ENCODE data around the gene CCL18. TPM values are rescaled to one million over a fixed set of nuclear protein-coding genes. Genes with fewer than 3 reads are reported as not detected.
"Not testable (repeated sequence)": the region's sequence is repeated elsewhere in the genome, so short reads cannot be mapped to it uniquely, and the experiment has no call there.

The CCL18 gene
- total RNA-seq, 1 donor from 2014 or later: not detected

GRCh38 chr17:36092715-36093114 is 28.6 kb downstream of the CCL18 start:
- not testable (repeated sequence) for H3K27ac Mint-ChIP-seq; H3K4me3 Mint-ChIP-seq; H3K27me3 Mint-ChIP-seq (ENCODE audit: insufficient read depth); DNase-seq (ENCODE audit: low spot score); H3K36me3 Mint-ChIP-seq (ENCODE audit: low read depth); H3K9me3 Mint-ChIP-seq
- H3K4me1 Mint-ChIP-seq (ENCODE audit: low read depth): peaks cover 52% of the 10 kb centered on the region
- intact Hi-C loops (cut with micrococcal nuclease): loop anchor here (5.0 kb wide), 2 partner anchors 195 to 210 kb away; partner anchors contain the start of gene CCL5

- Mint-ChIP-seq H3K9me3 (no peaks in the 10 kb centered on the region), H3K27me3 (ENCODE audit: insufficient read depth) (peaks cover 13% of the 10 kb centered on the region), H3K27ac (peak overlapping the region; percentile 31), H3K4me1 (ENCODE audit: low read depth) (peaks cover 41% of the 10 kb centered on the region), H3K4me3 (no peak overlapping the region), H3K36me3 (ENCODE audit: low read depth) (no peaks in the 10 kb centered on the region)
- intact Hi-C loops (cut with micrococcal nuclease): loop anchor here (5.0 kb wide), 2 partner anchors 197 to 212 kb away; partner anchors contain the start of gene CCL5
- no peak for DNase-seq (ENCODE audit: low spot score)
Observed at GRCh38 chr17:36094232-36094631, 30.2 kb downstream of the CCL18 start.

GRCh38 chr17:36094746-36095145 is 30.7 kb downstream of the CCL18 start:
- H3K27ac Mint-ChIP-seq: no peak overlapping the region
- H3K4me1 Mint-ChIP-seq (ENCODE audit: low read depth): peaks cover 43% of the 10 kb centered on the region
- H3K36me3 Mint-ChIP-seq (ENCODE audit: low read depth): no peaks in the 10 kb centered on the region
- intact Hi-C loops (cut with micrococcal nuclease): loop anchor here (5.0 kb wide), 2 partner anchors 197 to 212 kb away; partner anchors contain the start of gene CCL5
- H3K4me3 Mint-ChIP-seq: no peak overlapping the region
- H3K27me3 Mint-ChIP-seq (ENCODE audit: insufficient read depth): peaks cover 18% of the 10 kb centered on the region
- H3K9me3 Mint-ChIP-seq: no peaks in the 10 kb centered on the region
- DNase-seq (ENCODE audit: low spot score): no peak

- Mint-ChIP-seq H3K27me3 (ENCODE audit: insufficient read depth) (peaks cover 19% of the 10 kb centered on the region), H3K9me3 (no peaks in the 10 kb centered on the region), H3K27ac (peak overlapping the region; percentile 6), H3K36me3 (ENCODE audit: low read depth) (no peaks in the 10 kb centered on the region), H3K4me3 (no peak overlapping the region), H3K4me1 (ENCODE audit: low read depth) (peaks cover 37% of the 10 kb centered on the region)
- DNase-seq (ENCODE audit: low spot score): no peak
- intact Hi-C loops (cut with micrococcal nuclease): no loop called here
Observed at GRCh38 chr17:36095992-36096391, 31.9 kb downstream of the CCL18 start.

- H3K27ac Mint-ChIP-seq; H3K36me3 Mint-ChIP-seq (ENCODE audit: low read depth); H3K9me3 Mint-ChIP-seq; intact Hi-C loops (cut with micrococcal nuclease); H3K4me3 Mint-ChIP-seq; DNase-seq (ENCODE audit: low spot score): not testable (repeated sequence)
- peaks cover 19% of the 10 kb centered on the region for H3K27me3 Mint-ChIP-seq (ENCODE audit: insufficient read depth)
- H3K4me1 Mint-ChIP-seq (ENCODE audit: low read depth): peaks cover 32% of the 10 kb centered on the region
Observed at GRCh38 chr17:36099004-36099403, 34.9 kb downstream of the CCL18 start.

- H3K4me1 Mint-ChIP-seq (ENCODE audit: low read depth): peaks cover 39% of the 10 kb centered on the region
- peaks cover 16% of the 10 kb centered on the region for H3K27me3 Mint-ChIP-seq (ENCODE audit: insufficient read depth)
- intact Hi-C loops (cut with micrococcal nuclease): loop anchor here (1.0 kb wide), 2 partner anchors 13 to 31 kb away; partner anchors contain the start of gene CCL3
- not testable (repeated sequence) for H3K36me3 Mint-ChIP-seq (ENCODE audit: low read depth); DNase-seq (ENCODE audit: low spot score); H3K9me3 Mint-ChIP-seq
- H3K27ac Mint-ChIP-seq: peak within 1 kb of the TSS; percentile 89
- H3K4me3 Mint-ChIP-seq: peak within 1 kb of the TSS; percentile 88
Observed at GRCh38 chr17:36103401-36103975, 39.4 kb downstream of the CCL18 start, which contains the start of gene CCL4. Gene CCL4, plus strand, starts transcription at chr17:36103827. Its CDS starts 79 bp downstream, at chr17:36103906.

- DNase-seq (ENCODE audit: low spot score); H3K36me3 Mint-ChIP-seq (ENCODE audit: low read depth); H3K9me3 Mint-ChIP-seq; intact Hi-C loops (cut with micrococcal nuclease): not testable (repeated sequence)
- Mint-ChIP-seq H3K27me3 (ENCODE audit: insufficient read depth) (peaks cover 15% of the 10 kb centered on the region), H3K4me1 (ENCODE audit: low read depth) (peaks cover 38% of the 10 kb centered on the region), H3K4me3 (peak overlapping the region; percentile 88), H3K27ac (peak overlapping the region; percentile 89)
Observed at GRCh38 chr17:36104246-36104645, 40.2 kb downstream of the CCL18 start.

GRCh38 chr17:36104701-36105181 is 40.7 kb downstream of the CCL18 start:
- peaks cover 33% of the 10 kb centered on the region for H3K4me1 Mint-ChIP-seq (ENCODE audit: low read depth)
- H3K36me3 Mint-ChIP-seq (ENCODE audit: low read depth): peaks cover 8% of the 10 kb centered on the region
- H3K27ac Mint-ChIP-seq: peak overlapping the region; percentile 89
- intact Hi-C loops (cut with micrococcal nuclease): no loop called here
- no peaks in the 10 kb centered on the region for H3K9me3 Mint-ChIP-seq
- H3K4me3 Mint-ChIP-seq: peak overlapping the region; percentile 88
- peaks cover 10% of the 10 kb centered on the region for H3K27me3 Mint-ChIP-seq (ENCODE audit: insufficient read depth)
- DNase-seq (ENCODE audit: low spot score): no peak

- Mint-ChIP-seq H3K36me3 (ENCODE audit: low read depth) (peaks cover 8% of the 10 kb centered on the region), H3K4me1 (ENCODE audit: low read depth) (peaks cover 28% of the 10 kb centered on the region), H3K27me3 (ENCODE audit: insufficient read depth) (peaks cover 6% of the 10 kb centered on the region), H3K4me3 (peak overlapping the region; percentile 88), H3K27ac (peak overlapping the region; percentile 45), H3K9me3 (no peaks in the 10 kb centered on the region)
- no peak for DNase-seq (ENCODE audit: low spot score)
- intact Hi-C loops (cut with micrococcal nuclease): no loop called here
Observed at GRCh38 chr17:36105781-36106492, 41.9 kb downstream of the CCL18 start.

- peaks cover 8% of the 10 kb centered on the region for H3K36me3 Mint-ChIP-seq (ENCODE audit: low read depth)
- peaks cover 10% of the 10 kb centered on the region for H3K27me3 Mint-ChIP-seq (ENCODE audit: insufficient read depth)
- intact Hi-C loops (cut with micrococcal nuclease): no loop called here
- H3K4me3 Mint-ChIP-seq: no peak overlapping the region
- no peak overlapping the region for H3K27ac Mint-ChIP-seq
- no peak for DNase-seq (ENCODE audit: low spot score)
- peaks cover 5% of the 10 kb centered on the region for H3K9me3 Mint-ChIP-seq
- peaks cover 28% of the 10 kb centered on the region for H3K4me1 Mint-ChIP-seq (ENCODE audit: low read depth)
Observed at GRCh38 chr17:36106493-36106835, 42.4 kb downstream of the CCL18 start.

- H3K36me3 Mint-ChIP-seq (ENCODE audit: low read depth): peaks cover 10% of the 10 kb centered on the region
- H3K27me3 Mint-ChIP-seq (ENCODE audit: insufficient read depth): peaks cover 10% of the 10 kb centered on the region
- intact Hi-C loops (cut with micrococcal nuclease): no loop called here
- peaks cover 13% of the 10 kb centered on the region for H3K9me3 Mint-ChIP-seq
- H3K27ac Mint-ChIP-seq: peak overlapping the region; percentile 36
- H3K4me3 Mint-ChIP-seq: no peak overlapping the region
- DNase-seq (ENCODE audit: low spot score): no peak
- H3K4me1 Mint-ChIP-seq (ENCODE audit: low read depth): peaks cover 24% of the 10 kb centered on the region
Observed at GRCh38 chr17:36107660-36108059, 43.6 kb downstream of the CCL18 start.

- H3K36me3 Mint-ChIP-seq (ENCODE audit: low read depth); H3K27ac Mint-ChIP-seq; H3K27me3 Mint-ChIP-seq (ENCODE audit: insufficient read depth); intact Hi-C loops (cut with micrococcal nuclease); H3K4me3 Mint-ChIP-seq; DNase-seq (ENCODE audit: low spot score): not testable (repeated sequence)
- H3K9me3 Mint-ChIP-seq: peaks cover 16% of the 10 kb centered on the region
- peaks cover 18% of the 10 kb centered on the region for H3K4me1 Mint-ChIP-seq (ENCODE audit: low read depth)
Observed at GRCh38 chr17:36108265-36108664, 44.2 kb downstream of the CCL18 start.

GRCh38 chr17:36111068-36111490 is 47.0 kb downstream of the CCL18 start:
- Mint-ChIP-seq H3K4me3 (no peak overlapping the region), H3K9me3 (peaks cover 16% of the 10 kb centered on the region), H3K36me3 (ENCODE audit: low read depth) (peaks cover 4% of the 10 kb centered on the region), H3K4me1 (ENCODE audit: low read depth) (peaks cover 5% of the 10 kb centered on the region), H3K27me3 (ENCODE audit: insufficient read depth) (peaks cover 10% of the 10 kb centered on the region), H3K27ac (no peak overlapping the region)
- intact Hi-C loops (cut with micrococcal nuclease): no loop called here
- no peak for DNase-seq (ENCODE audit: low spot score)

Data from activated T-helper 1 cell treated with anti-CD3 and anti-CD28 coated beads, Interleukin-12 subunit alpha, Interleukin-12 subunit beta, Interleukin-2, Interleukin-4 antibody, amounts not matched to agents 30 ng/mL and 10 ng/mL and 1 ng/mL, durations not matched to agents 14 hours and 24 hours and 36 hours (primary cell).